Non-pigmented ciliary epithelial cell (primary cell): Measurements from ENCODE around the gene ARL14EP.

Source experiments
- DNase-seq: peaks from one replicate; pipeline ENCODE4 v3.0.0-alpha.2; 2010; ENCODE audit warnings: low read depth

Gene ARL14EP

DNA sequence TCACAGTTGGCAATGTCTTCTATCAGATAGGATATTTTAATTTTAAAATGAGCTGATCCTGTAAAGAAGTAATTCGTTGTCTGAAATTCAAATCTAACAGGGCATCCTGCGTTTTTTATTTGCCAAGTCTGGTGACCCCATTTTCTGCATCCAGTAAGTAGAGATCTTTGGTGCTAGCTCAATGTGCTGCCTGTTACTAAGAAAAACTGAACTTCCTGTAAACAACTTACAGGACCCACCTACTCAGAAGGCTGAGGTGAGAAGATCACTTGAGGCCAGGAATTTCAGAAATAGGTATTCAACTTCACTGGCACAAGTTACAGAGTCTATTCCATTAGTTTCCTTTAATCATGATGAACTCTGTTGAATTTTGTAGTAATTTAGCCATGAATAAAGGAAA lies 4.0 kb downstream of the ARL14EP start:
- DNase-seq = no peak

DNA sequence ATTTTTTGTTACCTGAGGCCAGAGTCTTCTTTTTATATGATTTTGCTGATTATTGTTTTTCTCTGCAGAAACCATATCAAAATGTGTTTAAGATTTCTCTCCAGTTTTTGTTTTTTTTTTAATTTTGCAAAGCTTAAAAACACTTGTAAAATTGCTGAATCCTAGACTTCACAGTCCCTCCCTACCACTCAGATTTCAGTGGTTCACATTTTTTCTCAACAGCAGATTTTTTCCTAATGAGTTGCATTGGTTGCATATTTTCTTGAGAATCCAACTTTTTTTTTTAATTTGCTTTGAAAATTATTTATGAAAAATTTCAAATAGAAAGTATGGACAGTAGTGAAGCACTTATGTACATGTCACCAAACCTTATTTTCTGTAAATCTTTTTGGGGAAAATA lies 5.8 kb downstream of the ARL14EP start:
- peak; percentile 19 for DNase-seq

- no peak for DNase-seq
These were observed 6.4 kb downstream of the ARL14EP start for GRCh38 chr11:30329150-30329940.

GRCh38 chr11:30333405-30333804 lies 10.5 kb downstream of the ARL14EP start:
- DNase-seq = no peak

GRCh38 chr11:30342736-30343166 lies 19.8 kb downstream of the ARL14EP start:
- no peak for DNase-seq

DNA sequence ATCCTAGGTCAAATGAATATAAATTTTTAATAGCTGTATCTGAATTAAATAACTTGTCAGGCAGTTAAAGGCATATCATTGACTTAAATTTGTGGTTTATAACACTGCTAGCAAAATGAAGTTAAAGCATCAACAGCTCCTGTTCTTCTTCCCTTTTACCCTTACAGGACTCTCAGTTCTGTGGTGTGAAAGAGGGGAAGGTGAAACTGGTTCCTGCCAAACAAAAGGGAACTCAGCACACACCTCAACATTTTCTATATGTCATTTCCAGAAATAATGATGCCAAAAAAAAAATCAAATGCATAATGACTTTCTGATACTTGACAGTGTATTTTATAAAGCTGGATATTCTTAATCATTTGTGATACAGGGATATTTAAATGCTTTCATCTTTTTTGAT lies 21.2 kb downstream of the ARL14EP start:
- DNase-seq = no peak

DNA sequence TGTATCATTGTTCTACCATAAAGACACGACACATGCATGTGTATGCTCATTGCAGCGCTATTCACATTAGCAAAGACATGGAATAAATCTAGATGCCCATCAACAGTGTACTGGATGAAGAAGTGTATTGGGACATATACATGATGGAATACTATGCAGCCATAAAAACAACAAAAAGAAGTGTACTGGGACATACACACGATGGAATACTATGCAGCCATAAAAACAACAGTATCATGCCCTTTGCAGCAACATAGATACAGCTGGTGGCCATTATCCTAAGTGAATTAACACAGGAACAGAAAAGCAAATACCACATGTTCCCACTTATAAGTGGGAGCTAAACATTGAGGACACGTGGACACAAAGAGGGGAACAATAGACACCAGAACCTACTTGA lies 22.7 kb downstream of the ARL14EP start:
- DNase-seq = no peak

GRCh38 chr11:30346068-30346688 lies 23.3 kb downstream of the ARL14EP start:
- DNase-seq = no peak

DNA sequence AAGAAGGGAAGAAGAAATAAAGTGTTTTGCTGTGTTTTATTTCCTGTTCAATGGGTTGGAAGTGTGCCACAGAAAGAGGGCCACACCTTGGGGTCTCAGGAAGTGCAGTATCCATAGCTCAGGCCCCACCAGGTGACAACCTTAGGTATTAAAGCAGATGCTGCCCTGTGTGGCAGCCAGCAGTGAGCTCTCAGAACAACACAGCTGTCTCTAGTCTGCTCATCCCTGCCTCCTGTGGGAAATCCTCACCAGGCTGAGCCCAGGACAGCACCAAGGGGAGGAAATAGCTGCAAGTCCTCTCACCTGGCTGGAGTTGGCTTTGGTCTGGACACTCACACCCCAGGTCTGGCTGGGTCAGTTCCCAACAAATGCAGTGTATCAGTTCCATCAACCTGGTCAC lies 25.1 kb downstream of the ARL14EP start:
- DNase-seq = no peak

GRCh38 chr11:30349885-30350284 lies 27.0 kb downstream of the ARL14EP start:
- no peak for DNase-seq

- no peak for DNase-seq
These were observed 27.5 kb downstream of the ARL14EP start for GRCh38 chr11:30350384-30350783.

DNA sequence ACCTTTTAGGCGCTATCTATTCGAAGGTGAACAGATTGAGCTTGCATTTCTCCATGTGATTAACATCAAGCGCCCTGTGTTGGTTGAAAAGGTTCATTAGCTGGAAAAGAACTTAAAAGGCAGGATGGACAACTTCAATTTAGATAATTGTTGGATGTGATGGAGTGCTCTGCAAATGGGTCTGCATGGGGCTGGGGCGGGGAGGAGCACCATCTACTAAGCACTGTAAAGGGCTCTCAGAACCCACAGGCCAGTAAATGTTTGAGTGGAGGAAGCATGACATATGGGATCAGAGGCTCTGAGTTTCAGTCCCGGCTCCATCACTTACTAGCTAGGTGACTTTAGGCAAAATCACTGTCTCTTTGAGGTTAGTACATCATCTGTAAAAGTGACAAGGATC lies 28.2 kb downstream of the ARL14EP start:
- no peak for DNase-seq

DNA sequence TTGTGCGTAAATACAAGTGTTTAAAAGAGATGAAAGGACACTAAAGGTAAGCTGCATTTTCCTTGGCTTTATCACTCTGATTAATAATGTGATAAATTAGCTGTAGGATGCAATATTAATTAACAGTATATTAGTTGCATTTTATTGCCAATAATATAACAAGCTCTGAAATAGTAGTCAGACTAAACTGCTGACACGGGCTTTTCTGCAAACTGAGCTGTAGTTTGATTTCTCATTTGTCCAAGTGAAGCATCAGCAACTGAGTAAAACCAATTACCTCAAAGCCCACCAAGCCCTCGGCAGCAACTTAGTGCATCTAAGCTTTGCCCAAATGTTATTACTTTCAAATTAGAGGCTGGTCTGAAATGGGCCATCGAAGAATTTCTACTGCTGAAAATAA lies 33.5 kb downstream of the ARL14EP start:
- DNase-seq = no peak

DNA sequence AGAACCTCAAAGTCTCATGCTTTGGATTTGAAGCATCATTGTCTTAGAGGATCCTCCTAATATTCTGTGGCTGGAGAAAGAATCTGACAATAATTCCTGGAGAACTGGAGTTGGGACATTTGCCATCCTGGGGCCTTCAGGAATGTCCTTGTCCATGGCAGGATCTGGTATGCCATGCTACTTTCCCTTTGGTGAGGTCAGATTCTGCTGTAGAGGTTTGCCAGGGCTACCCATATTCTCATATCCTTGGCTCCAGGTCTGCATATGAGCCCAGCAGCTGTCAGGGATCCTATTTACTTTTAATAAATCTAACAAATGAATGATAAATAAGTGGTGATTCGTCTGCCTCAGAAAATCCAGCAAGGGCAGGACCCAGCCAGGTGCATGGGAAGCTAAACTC lies 35.0 kb downstream of the ARL14EP start:
- no peak for DNase-seq

- DNase-seq = no peak
These were observed 35.6 kb downstream of the ARL14EP start for GRCh38 chr11:30358536-30358935.

DNA sequence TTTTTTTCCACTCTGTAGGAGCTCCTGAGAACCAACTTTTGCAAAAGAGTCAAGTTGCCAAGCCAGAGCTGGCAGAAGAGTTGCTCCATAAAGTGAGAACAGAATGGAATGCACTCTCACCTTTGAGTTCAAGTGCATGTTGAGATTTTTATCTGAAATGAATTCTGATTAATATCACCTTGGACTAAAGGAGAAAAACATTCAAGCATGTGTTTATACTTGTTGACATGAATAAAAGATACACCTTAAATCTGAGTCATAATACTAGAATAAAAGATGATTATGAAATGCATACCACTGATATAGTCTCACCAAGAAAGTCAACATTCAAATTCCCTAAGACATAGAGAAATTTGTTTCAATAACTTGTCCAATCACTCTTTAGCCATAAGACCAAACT lies 37.8 kb downstream of the ARL14EP start:
- no peak for DNase-seq

- no peak for DNase-seq
These were observed 41.4 kb downstream of the ARL14EP start for GRCh38 chr11:30364139-30364836.

DNA sequence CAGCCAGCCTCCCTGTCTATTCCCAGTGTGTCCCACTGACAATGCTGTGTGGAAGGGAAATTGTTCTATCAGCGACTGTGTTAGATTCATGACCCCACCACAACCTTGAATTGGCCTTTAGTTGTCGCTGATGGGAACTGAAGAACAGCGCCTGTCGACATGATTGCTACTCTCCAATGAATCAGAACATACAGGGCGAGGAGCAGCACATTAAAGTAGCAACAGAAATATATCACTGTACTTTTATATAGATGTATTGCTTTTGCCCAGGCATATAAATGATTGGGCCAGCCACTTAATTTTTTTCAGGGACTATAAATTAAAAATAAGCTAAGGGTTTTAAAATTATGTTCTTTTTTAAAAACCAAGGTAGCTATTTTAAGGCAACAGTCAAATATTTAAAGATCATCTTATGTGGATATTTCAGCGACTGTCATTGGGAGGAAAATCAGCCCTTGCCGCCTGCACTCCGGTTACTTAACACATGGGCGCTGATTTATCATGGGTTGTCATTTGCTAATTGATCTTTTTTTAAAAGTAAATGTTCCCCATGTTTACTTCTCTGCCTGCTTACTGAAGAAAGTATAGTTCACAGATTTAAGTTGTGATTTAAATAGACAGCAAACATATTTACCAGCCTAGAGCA lies 42.1 kb downstream of the ARL14EP start:
- DNase-seq = no peak

DNA sequence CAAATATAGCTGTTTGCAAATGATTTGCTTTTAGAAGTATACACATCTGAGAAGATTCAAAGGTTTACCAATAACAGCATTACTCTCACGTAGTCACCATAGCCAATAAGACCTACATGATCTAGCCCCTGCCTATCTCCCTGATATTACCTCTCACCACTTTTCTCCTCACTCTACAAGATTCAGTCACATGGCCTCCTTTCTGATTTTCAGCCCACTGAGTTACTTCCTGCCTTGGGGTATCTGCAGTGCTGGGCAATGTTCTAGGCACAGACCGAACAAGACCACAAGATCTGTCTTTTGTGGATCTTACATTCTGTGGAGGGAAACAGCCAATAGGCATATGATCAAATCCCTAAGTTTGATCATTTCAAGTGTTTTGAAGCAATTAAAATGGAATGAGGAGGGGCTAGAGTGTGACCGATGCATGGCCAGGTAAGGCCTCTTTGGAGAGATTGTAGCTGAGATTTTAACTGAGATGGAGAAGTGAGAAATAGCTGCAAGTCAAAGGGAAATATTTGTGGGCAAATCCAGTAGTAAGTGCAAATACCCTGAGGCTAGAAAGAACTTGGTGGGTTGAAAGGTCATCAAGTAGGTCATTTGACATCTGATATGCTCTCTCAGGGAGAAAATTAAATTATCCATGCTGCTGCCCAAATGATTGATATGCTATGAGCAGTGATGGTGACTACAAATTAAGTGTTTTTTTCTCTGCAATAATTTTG lies 43.1 kb downstream of the ARL14EP start:
- DNase-seq = no peak

GRCh38 chr11:30368394-30368793 lies 45.5 kb downstream of the ARL14EP start:
- no peak for DNase-seq

DNA sequence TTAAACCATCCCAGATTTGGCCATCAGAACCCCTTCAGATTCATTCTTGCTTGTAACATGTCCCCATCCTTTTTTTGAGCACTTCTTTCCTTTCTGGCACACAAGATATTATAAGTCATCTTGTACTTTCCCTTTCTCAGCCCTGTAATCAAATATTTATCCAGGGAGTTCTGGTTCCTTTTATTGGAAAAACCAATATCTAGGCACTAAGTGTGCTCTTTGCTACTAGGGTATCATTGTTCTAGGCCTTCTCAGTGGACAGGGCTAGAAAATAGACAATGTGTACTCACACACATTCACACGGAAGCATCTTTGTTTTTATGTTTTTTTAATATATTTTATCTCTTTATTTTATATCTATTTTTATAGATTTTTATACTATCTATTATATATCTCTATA lies 47.3 kb downstream of the ARL14EP start:
- DNase-seq = no peak

DNA sequence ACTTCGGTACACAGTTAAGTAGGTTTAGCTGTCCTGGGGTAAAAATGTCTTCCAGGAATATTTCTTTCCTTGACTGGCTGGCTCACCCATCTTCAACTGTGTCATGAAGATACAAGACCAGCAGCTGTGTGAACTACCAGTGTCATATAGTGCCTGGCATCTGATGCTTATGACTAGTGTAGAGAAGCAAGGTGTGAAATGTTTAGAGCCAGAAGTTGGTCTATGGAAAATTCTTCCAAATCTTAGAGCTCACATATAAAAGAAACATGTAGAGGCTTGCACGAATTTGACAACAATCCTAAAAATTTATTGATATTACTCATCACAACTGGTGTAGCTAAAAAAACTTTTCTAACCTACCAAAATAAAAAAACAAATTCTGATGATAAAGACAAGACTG lies 54.4 kb downstream of the ARL14EP start:
- DNase-seq = no peak
